ENCODE measurements around the gene AKIRIN1.
"Not testable (repeated sequence)": the region's sequence is repeated elsewhere in the genome, so short reads cannot be mapped to it uniquely, and the experiment has no call there.

Gene AKIRIN1

GRCh38 chr1:39046613-39047210 is 55.6 kb downstream of the AKIRIN1 start:
- DNase-seq, result no peak

GRCh38 chr1:39047374-39048229 is 56.5 kb downstream of the AKIRIN1 start:
- no peak for DNase-seq

DNA sequence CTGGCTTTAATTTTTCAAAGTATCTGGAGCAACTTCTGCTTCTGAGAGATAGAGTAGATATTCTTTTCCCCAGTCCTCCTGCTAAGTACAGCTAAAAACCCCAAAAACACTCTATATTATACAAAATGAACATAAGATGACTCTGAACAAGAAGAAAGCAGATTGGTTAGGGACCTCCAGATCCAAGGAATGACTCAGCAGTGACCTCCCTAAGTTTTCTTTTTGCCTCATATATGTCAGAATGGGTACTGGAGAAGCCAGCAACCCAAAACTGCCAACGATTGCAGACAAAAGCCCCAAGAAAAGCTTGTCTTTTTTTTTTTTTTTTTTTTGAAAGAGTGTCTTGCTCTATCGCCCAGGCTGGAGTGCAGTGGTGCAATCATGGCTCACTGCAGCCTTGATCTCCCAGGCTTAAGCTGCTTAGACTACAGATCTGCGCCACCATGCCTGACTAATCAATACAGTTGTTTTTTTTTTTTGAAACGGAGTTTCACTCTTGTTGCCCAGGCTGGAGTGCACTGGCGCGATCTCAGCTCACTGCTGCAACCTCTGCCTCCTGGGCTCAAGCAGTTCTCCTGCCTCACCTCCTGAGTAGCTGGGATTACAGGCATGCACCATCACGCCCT is 57.8 kb downstream of the AKIRIN1 start:
- DNase-seq, result no peak

DNA sequence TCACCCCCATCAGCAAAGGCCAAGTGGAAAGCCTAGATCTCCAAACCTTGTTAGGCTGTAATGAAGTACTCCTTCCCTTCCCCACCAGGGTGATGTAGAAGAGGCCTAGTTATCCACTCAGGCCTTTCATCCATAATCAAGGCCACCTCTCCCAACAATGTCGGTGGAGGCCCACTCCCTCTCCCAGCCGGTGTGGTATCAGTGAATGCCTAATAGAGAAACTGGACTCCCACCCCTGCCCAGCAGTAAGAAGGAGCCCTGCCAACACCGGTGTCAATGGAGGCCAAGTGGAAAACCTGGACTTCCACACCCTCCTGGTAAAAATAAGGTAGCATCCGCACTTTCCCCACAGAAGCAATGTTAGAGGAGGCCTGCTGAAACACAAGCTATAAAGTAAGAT is 58.9 kb downstream of the AKIRIN1 start:
- no peak for DNase-seq

DNA sequence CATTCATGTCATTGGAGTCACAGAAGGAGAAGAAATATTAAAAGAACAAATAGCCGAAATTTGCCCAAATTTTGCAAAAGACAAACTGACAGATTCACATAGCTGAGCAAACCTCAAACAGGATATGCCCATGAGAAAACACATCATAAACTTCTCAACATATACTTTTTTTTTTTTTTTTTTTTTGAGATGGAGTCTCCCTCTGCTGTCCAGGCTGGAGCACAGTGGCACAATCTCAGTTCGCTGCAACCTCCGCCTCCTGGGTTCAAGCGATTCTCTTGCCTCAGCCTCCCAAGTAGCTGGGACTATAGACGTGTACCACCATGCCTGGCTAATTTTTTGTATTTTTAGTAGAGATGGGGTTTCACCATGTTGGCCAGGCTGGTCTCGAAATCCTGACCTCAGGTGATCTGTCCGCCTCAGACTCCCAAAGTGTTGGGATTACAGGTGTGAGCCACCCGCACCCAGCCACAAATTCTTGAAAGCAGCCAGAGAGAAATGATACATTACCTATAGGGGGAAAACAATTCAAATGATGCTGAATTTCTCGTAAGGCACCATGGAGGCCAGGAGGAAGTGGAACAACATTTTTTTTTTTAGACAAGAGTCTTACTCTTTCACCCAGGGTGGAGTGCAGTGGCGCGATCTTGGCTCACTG is 60.2 kb downstream of the AKIRIN1 start:
- not testable (repeated sequence) for DNase-seq

- no peak for DNase-seq
Measured at GRCh38 chr1:39051956-39052355, 60.9 kb downstream of the AKIRIN1 start.

DNA sequence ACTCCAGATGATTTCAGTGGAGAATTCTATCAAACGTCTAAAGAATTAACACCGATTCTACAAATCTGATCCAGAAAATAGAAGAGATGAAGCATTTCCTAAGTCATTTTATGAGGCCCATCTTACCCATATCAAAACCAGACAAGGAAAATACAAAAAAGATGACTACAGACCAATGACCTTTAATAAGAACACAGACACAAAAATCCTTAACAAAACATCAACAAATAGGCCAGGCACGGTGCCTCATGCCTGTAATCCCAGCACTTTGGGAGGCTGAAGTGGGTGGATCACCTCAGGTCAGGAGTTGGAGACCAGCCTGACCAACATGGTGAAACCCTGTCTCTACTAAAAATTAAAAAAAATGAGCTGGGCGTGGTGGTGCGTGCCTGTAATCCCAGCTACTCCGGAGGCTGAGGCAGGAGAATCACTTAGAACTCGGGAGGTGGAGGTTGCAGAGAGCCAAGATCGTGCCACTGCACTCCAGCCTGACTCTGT is 64.2 kb downstream of the AKIRIN1 start:
- DNase-seq, result not testable (repeated sequence)
